Adrenal gland (tissue), 5 donors: ENCODE measurements around the gene LAMB4.

ENCODE experiments used
- POLR2A ChIP-seq, 2 donors: fragments of 450-650 bp; IDR thresholded peaks; one replicate each; pipeline ENCODE4 v1.6.1; 2017; ENCODE audit warnings: antibody characterized with exemption in 2 of 2, mild to moderate bottlenecking in 2 of 2, moderate library complexity in 1 of 2
- TF ChIP-seq, protein P1 (sequence below), 6 experiments: fragments of 450-650 bp in 4 of 6; fragments of 200-600 bp in 2 of 6; sonication (generic) in 1 of 6; IDR thresholded peaks; 1 replicate in 5 of 6; 2 replicates in 1 of 6; pipeline versions ENCODE4 v1.5.1 to v1.8.0; 2016 to 2021; ENCODE audit warnings: antibody characterized with exemption in 6 of 6, mild to moderate bottlenecking in 2 of 6, moderate library complexity in 1 of 6
- donor health status: DM: no; HTN: no; CAD: no.

DNA sequence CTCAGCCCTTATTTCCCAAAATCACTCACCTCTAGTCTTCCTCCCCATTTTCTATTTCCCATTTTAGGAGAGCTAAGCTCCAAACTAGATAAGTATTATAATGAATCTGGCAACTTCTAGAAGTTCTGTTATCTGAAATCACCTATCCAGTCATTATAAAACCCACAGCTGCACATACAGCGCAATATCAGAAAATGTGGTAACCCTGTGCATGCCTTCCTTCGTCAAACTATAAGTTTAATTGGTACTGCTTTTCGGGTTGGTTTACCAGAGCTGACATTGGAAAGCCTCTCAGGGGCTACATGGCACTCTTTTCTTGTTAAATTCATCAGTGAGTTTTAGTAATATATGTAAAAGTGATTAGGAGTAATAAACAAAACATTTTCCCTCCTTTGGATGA lies 1.6 kb downstream of the LAMB4 start:
- TF ChIP-seq, protein P1, sequence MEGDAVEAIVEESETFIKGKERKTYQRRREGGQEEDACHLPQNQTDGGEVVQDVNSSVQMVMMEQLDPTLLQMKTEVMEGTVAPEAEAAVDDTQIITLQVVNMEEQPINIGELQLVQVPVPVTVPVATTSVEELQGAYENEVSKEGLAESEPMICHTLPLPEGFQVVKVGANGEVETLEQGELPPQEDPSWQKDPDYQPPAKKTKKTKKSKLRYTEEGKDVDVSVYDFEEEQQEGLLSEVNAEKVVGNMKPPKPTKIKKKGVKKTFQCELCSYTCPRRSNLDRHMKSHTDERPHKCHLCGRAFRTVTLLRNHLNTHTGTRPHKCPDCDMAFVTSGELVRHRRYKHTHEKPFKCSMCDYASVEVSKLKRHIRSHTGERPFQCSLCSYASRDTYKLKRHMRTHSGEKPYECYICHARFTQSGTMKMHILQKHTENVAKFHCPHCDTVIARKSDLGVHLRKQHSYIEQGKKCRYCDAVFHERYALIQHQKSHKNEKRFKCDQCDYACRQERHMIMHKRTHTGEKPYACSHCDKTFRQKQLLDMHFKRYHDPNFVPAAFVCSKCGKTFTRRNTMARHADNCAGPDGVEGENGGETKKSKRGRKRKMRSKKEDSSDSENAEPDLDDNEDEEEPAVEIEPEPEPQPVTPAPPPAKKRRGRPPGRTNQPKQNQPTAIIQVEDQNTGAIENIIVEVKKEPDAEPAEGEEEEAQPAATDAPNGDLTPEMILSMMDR (IDR thresholded peaks at IDR 0.05) = no peak
- no peak for TF ChIP-seq POLR2A (IDR thresholded peaks at IDR 0.05)
